Vagina (tissue), 2 donors: ENCODE results near the gene HIVEP2.

ENCODE experiments used
- CTCF ChIP-seq, 3 experiments: fragments of 450-650 bp in 2 of 3; fragments of 200-600 bp in 1 of 3; sonication (generic) in 1 of 3; IDR thresholded peaks; one replicate each; pipeline ENCODE4 v1.5.1; 2017 to 2019; ENCODE audit warnings: antibody characterized with exemption in 3 of 3, mild to moderate bottlenecking in 2 of 3, moderate library complexity in 2 of 3
- POLR2A ChIP-seq, 2 donors: fragments of 450-650 bp; IDR thresholded peaks; one replicate each; pipeline ENCODE4 v1.6.1; 2017; ENCODE audit warnings: antibody characterized with exemption in 2 of 2, mild to moderate bottlenecking in 2 of 2, moderate library complexity in 2 of 2
- POLR2AphosphoS5 ChIP-seq, 2 donors: sonication (generic); formaldehyde crosslinking; IDR thresholded peaks; one replicate each; pipeline ENCODE4 v1.9.0; 2017; ENCODE audit warnings: antibody characterized with exemption in 2 of 2, mild to moderate bottlenecking in 2 of 2, low read depth in 1 of 2; ENCODE audit not compliant: insufficient read depth in 1 of 2

GRCh38 chr6:142846883-142847287, 98.1 kb downstream of the HIVEP2 start:
- TF ChIP-seq POLR2A (IDR thresholded peaks at IDR 0.05) (no peak), CTCF (IDR thresholded peaks at IDR 0.05) (no peak), POLR2AphosphoS5 (IDR thresholded peaks at IDR 0.05; ENCODE audit: insufficient read depth in 1 of 2, low read depth in 1 of 2) (peak in 1 of 2 donors; percentile 30)
